ENCODE measurements around the gene ATP8B1.
"Not testable (repeated sequence)": the region's sequence is repeated elsewhere in the genome, so short reads cannot be mapped to it uniquely, and the experiment has no call there.

ATP8B1 gene

DNA sequence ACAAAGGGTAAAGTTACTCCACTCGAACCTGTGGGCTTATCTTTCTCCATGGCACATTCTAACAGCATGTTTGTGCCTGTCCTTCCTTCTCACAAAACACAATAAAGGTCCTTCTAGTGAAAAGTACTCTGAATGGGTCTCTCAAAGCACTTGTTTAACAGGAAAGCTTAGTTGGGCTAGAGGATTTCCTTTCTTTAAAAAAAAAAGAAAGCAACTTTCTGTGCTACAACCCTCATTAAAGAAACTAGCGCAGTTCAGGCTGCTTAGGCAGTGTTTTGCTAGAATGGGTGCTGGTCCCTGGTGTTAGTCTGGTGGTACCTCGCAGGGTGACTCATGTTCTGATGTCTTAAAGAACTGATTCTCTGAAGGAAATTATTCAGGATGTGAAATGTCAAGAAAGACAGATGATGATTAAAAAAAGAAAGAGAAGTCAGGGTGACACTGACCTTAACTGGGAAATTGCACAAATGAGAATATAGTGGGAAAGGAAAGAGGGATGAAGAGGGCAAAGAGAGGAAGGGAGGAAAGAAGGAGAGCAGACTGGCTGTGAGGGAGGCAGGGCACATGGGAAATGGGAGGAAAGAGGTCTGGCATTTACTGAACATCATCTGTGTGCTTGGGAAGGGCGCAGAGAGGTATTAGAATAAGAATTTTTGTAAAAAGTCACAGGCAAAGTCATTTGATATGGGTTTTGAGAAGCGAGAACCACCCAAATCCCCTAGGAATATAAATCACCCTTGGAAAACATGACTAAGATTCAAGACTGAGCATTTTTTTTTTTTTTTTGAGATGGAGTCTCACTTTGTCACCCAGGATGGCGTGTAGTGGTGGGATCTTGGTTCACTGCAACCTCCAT lies 74.9 kb downstream of the ATP8B1 start:
- Histone ChIP-seq H3K27me3 (replicated peaks; ENCODE audit: control insufficient read depth, insufficient read depth, low read length) (no peaks in the 10 kb centered on the region), H3K4me3 (replicated peaks; ENCODE audit: low read depth, low read length) (no peak overlapping the region), H3K36me3 (ENCODE audit: control insufficient read depth, insufficient read depth, low read length) (no peaks in the 10 kb centered on the region)
- DNase-seq (ENCODE audit: extremely low read depth, insufficient read length): no peak
- TF ChIP-seq, protein P1, sequence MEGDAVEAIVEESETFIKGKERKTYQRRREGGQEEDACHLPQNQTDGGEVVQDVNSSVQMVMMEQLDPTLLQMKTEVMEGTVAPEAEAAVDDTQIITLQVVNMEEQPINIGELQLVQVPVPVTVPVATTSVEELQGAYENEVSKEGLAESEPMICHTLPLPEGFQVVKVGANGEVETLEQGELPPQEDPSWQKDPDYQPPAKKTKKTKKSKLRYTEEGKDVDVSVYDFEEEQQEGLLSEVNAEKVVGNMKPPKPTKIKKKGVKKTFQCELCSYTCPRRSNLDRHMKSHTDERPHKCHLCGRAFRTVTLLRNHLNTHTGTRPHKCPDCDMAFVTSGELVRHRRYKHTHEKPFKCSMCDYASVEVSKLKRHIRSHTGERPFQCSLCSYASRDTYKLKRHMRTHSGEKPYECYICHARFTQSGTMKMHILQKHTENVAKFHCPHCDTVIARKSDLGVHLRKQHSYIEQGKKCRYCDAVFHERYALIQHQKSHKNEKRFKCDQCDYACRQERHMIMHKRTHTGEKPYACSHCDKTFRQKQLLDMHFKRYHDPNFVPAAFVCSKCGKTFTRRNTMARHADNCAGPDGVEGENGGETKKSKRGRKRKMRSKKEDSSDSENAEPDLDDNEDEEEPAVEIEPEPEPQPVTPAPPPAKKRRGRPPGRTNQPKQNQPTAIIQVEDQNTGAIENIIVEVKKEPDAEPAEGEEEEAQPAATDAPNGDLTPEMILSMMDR (IDR thresholded peaks at IDR 0.05; ENCODE audit: insufficient read depth, low read length, poor library complexity, severe bottlenecking): no peak

DNA sequence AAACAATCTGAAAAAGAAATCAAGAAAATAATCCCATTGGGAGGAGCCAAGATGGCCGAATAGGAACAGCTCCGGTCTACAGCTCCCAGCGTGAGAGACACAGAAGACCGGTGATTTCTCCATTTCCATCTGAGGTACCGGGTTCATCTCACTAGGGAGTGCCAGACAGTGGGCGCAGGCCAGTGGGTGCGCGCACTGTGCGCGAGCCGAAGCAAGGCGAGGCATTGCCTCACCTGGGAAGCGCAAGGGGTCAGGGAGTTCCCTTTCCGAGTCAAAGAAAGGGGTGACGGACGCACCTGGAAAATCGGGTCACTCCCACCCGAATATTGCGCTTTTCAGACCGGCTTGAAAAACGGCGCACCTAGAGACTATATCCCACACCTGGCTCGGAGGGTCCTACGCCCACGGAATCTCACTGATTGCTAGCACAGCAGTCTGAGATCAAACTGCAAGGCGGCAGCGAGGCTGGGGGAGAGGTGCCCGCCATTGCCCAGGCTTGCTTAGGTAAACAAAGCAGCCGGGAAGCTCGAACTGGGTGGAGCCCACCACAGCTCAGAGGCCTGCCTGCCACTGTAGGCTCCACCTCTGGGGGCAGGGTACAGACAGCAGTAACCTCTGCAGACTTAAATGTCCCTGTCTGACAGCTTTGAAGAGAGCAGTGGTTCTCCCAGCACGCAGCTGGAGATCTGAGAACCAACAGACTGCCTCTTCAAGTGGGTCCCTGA lies 83.7 kb downstream of the ATP8B1 start:
- H3K4me3 ChIP-seq (replicated peaks; ENCODE audit: low read depth, low read length); DNase-seq (ENCODE audit: extremely low read depth, insufficient read length); H3K36me3 ChIP-seq (ENCODE audit: control insufficient read depth, insufficient read depth, low read length); H3K27me3 ChIP-seq (replicated peaks; ENCODE audit: control insufficient read depth, insufficient read depth, low read length): not testable (repeated sequence)

DNA sequence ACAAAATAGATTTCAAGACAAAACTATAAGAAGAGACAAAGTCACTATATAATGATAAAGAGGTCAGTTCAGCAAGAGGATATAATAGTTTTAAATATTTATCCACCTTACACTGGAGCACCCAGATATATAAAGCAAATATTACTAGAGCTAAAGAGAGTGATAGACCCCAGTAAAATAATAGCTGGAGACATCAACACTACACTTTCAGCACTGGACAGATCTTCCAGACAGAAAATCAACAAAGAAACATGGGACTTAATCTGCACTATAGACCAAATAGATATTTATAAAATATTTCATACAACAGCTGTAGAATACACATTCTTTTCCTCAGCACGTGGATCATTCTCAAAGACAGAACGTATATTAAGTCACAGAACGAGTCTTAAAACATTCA lies 86.6 kb downstream of the ATP8B1 start:
- TF ChIP-seq, protein P1 (IDR thresholded peaks at IDR 0.05; ENCODE audit: insufficient read depth, low read length, poor library complexity, severe bottlenecking): no peak
- Histone ChIP-seq H3K36me3 (ENCODE audit: control insufficient read depth, insufficient read depth, low read length) (no peaks in the 10 kb centered on the region), H3K4me3 (replicated peaks; ENCODE audit: low read depth, low read length) (no peak overlapping the region), H3K27me3 (replicated peaks; ENCODE audit: control insufficient read depth, insufficient read depth, low read length) (no peaks in the 10 kb centered on the region)
- no peak for DNase-seq (ENCODE audit: extremely low read depth, insufficient read length)

DNA sequence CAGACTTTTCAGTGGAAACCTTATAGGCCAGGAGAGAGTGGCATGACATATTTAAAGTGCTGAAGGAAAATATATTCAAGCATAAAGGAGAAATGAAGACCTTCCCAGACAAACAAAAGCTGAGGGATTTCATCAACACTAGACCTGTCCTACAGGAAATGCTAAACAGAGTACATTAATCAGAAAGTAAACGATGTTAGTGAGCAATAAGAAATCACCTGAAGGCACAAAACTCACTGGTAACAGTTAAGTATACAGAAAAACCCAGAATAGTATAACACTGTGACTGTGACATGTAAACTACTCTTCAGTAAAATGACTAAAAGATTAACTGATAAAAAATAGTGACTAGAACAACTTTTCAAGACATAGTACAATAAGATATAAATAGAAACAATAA lies 87.4 kb downstream of the ATP8B1 start:
- Histone ChIP-seq H3K36me3 (ENCODE audit: control insufficient read depth, insufficient read depth, low read length) (no peaks in the 10 kb centered on the region), H3K27me3 (replicated peaks; ENCODE audit: control insufficient read depth, insufficient read depth, low read length) (no peaks in the 10 kb centered on the region), H3K4me3 (replicated peaks; ENCODE audit: low read depth, low read length) (no peak overlapping the region)
- TF ChIP-seq, protein P1 (IDR thresholded peaks at IDR 0.05; ENCODE audit: insufficient read depth, low read length, poor library complexity, severe bottlenecking): no peak
- no peak for DNase-seq (ENCODE audit: extremely low read depth, insufficient read length)

DNA sequence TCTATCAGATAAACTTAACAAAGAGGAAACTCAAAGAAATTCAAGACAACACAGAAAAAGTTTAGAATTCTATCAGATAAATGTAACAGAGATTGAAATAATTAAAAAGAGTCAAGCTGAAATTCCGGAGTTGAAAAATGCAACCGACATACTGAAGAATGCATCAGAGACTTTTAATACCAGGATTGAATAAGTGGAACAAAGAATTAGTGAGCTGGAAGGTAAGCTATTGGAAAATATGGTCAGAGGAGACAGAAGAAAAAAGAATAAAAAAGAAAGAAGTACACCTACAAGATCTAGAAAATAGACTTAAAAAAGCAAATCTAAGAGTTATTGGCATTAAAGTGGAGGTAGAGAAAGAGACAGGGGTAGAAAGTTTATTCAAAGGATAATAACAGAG lies 88.0 kb downstream of the ATP8B1 start:
- no peak overlapping the region for H3K4me3 ChIP-seq (replicated peaks; ENCODE audit: low read depth, low read length)
- DNase-seq (ENCODE audit: extremely low read depth, insufficient read length): no peak
- TF ChIP-seq, protein P1 (IDR thresholded peaks at IDR 0.05; ENCODE audit: insufficient read depth, low read length, poor library complexity, severe bottlenecking): no peak
- no peaks in the 10 kb centered on the region for H3K27me3 ChIP-seq (replicated peaks; ENCODE audit: control insufficient read depth, insufficient read depth, low read length)
- no peaks in the 10 kb centered on the region for H3K36me3 ChIP-seq (ENCODE audit: control insufficient read depth, insufficient read depth, low read length)

DNA sequence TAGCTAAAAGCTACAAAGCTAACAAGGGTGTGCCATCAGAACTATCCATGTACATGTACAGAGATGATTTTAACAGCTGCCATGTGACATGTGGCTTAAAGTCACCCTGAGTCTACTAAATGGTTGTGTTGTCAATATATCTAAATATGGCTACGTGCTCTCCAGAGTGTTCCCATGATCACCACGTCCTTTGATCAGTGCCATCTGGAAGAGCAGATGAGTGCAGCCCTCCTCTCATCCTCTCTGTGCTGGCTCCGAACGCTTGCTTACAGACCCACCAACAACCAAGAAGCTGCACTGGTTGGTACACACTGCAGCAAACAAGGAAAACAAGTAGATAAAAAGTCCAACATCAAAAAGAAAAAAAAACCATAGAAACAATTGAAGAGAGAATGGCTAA lies 92.9 kb downstream of the ATP8B1 start:
- TF ChIP-seq, protein P1 (IDR thresholded peaks at IDR 0.05; ENCODE audit: insufficient read depth, low read length, poor library complexity, severe bottlenecking): no peak
- Histone ChIP-seq H3K36me3 (ENCODE audit: control insufficient read depth, insufficient read depth, low read length) (no peaks in the 10 kb centered on the region), H3K4me3 (replicated peaks; ENCODE audit: low read depth, low read length) (no peak overlapping the region), H3K27me3 (replicated peaks; ENCODE audit: control insufficient read depth, insufficient read depth, low read length) (no peaks in the 10 kb centered on the region)
- DNase-seq (ENCODE audit: extremely low read depth, insufficient read length): no peak
